ENCODE data around the gene FBXW5.

FBXW5 gene

DNA sequence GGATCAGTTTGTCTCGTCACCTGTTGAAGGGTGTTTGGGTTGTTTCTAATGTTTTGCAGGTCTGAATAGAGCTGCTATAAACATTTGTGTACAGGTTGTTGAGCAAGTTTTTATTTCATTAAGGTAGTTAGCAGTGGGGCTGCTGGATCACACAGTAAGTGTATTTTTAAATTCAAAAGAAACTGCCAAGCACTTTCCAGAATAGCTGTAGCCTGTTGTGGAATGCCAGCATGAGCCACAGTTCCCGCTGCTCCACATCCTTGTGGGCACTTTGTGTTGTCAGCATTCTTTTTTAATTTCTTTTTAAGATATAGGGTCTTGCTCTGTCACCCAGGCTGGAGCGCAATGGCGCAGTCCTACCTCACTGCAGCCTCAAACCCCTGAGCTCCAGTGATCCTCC, 14.5 kb downstream of the FBXW5 start:
- no peak for TF ChIP-seq OSR1 (CRISPR knock-in tag; IDR thresholded peaks at IDR 0.05)
- no peak for ATAC-seq

DNA sequence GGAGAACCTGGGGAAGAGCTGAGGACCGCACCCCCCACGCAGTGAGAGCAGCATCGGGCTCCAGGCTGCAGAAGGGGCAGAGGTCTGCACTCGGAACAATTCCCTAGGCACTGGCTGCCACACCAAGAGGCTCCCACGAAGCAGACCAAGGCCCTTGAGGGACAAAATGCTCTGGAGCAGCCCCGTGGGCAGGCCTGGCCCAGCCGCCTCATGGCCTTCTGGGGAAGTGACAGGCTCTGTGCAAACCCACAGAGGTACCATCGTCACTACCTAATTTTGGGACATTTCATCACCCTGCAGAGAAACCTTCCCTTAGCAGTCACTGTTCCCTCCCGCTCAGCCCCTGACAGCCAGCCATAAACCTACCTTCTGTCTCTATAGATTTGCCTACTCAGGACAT, 15.9 kb downstream of the FBXW5 start:
- no peak; the same call in 2 of the 3 replicates for ATAC-seq
- TF ChIP-seq ESRRG (CRISPR knock-in tag; IDR thresholded peaks at IDR 0.05) (no peak), BACH2 (CRISPR knock-in tag; IDR thresholded peaks at IDR 0.05; ENCODE audit: borderline replicate concordance) (no peak), OSR1 (CRISPR knock-in tag; IDR thresholded peaks at IDR 0.05) (no peak), ZNF565 (CRISPR knock-in tag; conservative IDR thresholded peaks at IDR 0.05; ENCODE audit: low read depth) (no peak), ISL1 (CRISPR knock-in tag; IDR thresholded peaks at IDR 0.05) (no peak), ZC3H10 (CRISPR knock-in tag; IDR thresholded peaks at IDR 0.05) (no peak), ZNF8 (CRISPR knock-in tag; IDR thresholded peaks at IDR 0.05) (no peak), SNAI2 (CRISPR knock-in tag; IDR thresholded peaks at IDR 0.05) (no peak), ZFP30 (CRISPR knock-in tag; IDR thresholded peaks at IDR 0.05) (no peak), RARB (CRISPR knock-in tag; IDR thresholded peaks at IDR 0.05) (no peak), TOX (CRISPR knock-in tag; IDR thresholded peaks at IDR 0.05; ENCODE audit: borderline replicate concordance) (no peak), CSDC2 (CRISPR knock-in tag; IDR thresholded peaks at IDR 0.05) (no peak), ARNTL (CRISPR knock-in tag; IDR thresholded peaks at IDR 0.05; ENCODE audit: borderline replicate concordance, low read depth) (no peak), PPARA (CRISPR knock-in tag; IDR thresholded peaks at IDR 0.05; ENCODE audit: borderline replicate concordance) (no peak), GLIS3 (CRISPR knock-in tag; IDR thresholded peaks at IDR 0.05) (no peak), TCF4 (CRISPR knock-in tag; IDR thresholded peaks at IDR 0.05; ENCODE audit: borderline replicate concordance) (no peak)
- TF ChIP-seq, protein P1, sequence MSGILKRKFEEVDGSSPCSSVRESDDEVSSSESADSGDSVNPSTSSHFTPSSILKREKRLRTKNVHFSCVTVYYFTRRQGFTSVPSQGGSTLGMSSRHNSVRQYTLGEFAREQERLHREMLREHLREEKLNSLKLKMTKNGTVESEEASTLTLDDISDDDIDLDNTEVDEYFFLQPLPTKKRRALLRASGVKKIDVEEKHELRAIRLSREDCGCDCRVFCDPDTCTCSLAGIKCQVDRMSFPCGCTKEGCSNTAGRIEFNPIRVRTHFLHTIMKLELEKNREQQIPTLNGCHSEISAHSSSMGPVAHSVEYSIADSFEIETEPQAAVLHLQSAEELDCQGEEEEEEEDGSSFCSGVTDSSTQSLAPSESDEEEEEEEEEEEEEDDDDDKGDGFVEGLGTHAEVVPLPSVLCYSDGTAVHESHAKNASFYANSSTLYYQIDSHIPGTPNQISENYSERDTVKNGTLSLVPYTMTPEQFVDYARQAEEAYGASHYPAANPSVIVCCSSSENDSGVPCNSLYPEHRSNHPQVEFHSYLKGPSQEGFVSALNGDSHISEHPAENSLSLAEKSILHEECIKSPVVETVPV (CRISPR knock-in tag; IDR thresholded peaks at IDR 0.05): no peak
- TF ChIP-seq, protein P2, sequence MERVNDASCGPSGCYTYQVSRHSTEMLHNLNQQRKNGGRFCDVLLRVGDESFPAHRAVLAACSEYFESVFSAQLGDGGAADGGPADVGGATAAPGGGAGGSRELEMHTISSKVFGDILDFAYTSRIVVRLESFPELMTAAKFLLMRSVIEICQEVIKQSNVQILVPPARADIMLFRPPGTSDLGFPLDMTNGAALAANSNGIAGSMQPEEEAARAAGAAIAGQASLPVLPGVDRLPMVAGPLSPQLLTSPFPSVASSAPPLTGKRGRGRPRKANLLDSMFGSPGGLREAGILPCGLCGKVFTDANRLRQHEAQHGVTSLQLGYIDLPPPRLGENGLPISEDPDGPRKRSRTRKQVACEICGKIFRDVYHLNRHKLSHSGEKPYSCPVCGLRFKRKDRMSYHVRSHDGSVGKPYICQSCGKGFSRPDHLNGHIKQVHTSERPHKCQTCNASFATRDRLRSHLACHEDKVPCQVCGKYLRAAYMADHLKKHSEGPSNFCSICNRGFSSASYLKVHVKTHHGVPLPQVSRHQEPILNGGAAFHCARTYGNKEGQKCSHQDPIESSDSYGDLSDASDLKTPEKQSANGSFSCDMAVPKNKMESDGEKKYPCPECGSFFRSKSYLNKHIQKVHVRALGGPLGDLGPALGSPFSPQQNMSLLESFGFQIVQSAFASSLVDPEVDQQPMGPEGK (CRISPR knock-in tag; IDR thresholded peaks at IDR 0.05; ENCODE audit: borderline replicate concordance): no peak
- TF ChIP-seq, protein P3, sequence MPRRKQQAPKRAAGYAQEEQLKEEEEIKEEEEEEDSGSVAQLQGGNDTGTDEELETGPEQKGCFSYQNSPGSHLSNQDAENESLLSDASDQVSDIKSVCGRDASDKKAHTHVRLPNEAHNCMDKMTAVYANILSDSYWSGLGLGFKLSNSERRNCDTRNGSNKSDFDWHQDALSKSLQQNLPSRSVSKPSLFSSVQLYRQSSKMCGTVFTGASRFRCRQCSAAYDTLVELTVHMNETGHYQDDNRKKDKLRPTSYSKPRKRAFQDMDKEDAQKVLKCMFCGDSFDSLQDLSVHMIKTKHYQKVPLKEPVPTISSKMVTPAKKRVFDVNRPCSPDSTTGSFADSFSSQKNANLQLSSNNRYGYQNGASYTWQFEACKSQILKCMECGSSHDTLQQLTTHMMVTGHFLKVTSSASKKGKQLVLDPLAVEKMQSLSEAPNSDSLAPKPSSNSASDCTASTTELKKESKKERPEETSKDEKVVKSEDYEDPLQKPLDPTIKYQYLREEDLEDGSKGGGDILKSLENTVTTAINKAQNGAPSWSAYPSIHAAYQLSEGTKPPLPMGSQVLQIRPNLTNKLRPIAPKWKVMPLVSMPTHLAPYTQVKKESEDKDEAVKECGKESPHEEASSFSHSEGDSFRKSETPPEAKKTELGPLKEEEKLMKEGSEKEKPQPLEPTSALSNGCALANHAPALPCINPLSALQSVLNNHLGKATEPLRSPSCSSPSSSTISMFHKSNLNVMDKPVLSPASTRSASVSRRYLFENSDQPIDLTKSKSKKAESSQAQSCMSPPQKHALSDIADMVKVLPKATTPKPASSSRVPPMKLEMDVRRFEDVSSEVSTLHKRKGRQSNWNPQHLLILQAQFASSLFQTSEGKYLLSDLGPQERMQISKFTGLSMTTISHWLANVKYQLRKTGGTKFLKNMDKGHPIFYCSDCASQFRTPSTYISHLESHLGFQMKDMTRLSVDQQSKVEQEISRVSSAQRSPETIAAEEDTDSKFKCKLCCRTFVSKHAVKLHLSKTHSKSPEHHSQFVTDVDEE (CRISPR knock-in tag; IDR thresholded peaks at IDR 0.05): no peak
- TF ChIP-seq, protein P4, sequence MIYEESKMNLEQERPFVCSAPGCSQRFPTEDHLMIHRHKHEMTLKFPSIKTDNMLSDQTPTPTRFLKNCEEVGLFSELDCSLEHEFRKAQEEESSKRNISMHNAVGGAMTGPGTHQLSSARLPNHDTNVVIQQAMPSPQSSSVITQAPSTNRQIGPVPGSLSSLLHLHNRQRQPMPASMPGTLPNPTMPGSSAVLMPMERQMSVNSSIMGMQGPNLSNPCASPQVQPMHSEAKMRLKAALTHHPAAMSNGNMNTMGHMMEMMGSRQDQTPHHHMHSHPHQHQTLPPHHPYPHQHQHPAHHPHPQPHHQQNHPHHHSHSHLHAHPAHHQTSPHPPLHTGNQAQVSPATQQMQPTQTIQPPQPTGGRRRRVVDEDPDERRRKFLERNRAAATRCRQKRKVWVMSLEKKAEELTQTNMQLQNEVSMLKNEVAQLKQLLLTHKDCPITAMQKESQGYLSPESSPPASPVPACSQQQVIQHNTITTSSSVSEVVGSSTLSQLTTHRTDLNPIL (CRISPR knock-in tag; IDR thresholded peaks at IDR 0.05; ENCODE audit: low read depth): no peak

DNA sequence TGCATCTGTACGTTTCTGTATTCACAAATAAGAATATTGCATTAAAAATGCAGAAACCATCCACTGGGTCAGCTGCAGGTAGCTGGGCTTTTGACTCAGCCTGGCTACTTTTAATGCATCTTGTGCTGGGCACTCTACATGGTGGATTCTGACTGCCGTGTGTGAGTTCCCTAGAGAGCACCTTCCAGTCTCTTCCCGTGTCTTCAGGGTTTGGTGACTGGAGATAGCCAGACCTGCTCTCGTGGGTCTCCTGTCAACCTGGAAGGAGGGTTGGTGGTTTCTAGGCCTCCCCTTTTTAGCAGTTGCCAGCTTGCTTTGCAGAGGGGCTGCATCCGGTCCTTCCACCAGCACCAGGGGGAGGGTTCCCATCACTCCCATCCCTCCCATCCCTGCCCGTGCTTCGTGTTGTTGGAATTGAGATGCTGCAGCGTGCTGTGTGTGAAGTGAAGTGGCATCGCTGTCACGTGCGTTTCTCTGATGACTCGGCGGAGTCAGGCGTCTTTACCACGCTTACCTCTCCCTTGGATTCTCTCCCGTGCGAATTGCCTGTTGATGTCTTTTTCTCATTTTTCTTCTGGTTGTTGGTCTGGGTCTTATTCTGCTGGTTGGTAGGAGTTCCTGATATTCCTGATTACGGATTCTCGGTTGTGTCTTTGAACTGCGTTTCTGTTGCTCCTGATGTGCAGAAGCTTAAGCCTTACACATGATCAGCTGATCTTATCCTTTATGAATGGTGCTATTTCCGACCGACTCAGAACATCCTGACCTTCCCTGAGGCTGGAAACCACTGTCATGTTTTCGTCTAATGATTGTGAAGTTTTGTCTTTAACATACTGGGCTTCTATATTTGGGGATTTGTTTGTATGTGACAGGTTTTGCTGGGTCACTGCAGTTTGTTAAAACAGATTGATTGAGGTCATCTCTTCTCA, 16.9 kb downstream of the FBXW5 start:
- peak; percentile 16; the same call in 1 of the 3 replicates for ATAC-seq
- no peak for TF ChIP-seq ISL1 (CRISPR knock-in tag; IDR thresholded peaks at IDR 0.05)
- no peak for TF ChIP-seq CSDC2 (CRISPR knock-in tag; IDR thresholded peaks at IDR 0.05)
- no peak for TF ChIP-seq ZFP3 (CRISPR knock-in tag; IDR thresholded peaks at IDR 0.05)
- TF ChIP-seq RARB (CRISPR knock-in tag; IDR thresholded peaks at IDR 0.05): no peak
- TF ChIP-seq ZNF565 (CRISPR knock-in tag; conservative IDR thresholded peaks at IDR 0.05; ENCODE audit: low read depth): no peak
- TF ChIP-seq, protein P5, sequence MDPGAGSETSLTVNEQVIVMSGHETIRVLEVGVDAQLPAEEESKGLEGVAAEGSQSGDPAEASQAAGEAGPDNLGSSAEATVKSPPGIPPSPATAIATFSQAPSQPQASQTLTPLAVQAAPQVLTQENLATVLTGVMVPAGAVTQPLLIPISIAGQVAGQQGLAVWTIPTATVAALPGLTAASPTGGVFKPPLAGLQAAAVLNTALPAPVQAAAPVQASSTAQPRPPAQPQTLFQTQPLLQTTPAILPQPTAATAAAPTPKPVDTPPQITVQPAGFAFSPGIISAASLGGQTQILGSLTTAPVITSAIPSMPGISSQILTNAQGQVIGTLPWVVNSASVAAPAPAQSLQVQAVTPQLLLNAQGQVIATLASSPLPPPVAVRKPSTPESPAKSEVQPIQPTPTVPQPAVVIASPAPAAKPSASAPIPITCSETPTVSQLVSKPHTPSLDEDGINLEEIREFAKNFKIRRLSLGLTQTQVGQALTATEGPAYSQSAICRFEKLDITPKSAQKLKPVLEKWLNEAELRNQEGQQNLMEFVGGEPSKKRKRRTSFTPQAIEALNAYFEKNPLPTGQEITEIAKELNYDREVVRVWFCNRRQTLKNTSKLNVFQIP (CRISPR knock-in tag; IDR thresholded peaks at IDR 0.05; ENCODE audit: borderline replicate concordance, low read depth): no peak
- no peak for TF ChIP-seq ESRRG (CRISPR knock-in tag; IDR thresholded peaks at IDR 0.05)
- TF ChIP-seq ZNF8 (CRISPR knock-in tag; IDR thresholded peaks at IDR 0.05): no peak
- no peak for TF ChIP-seq ZFP30 (CRISPR knock-in tag; IDR thresholded peaks at IDR 0.05)
- TF ChIP-seq, protein P3 (CRISPR knock-in tag; IDR thresholded peaks at IDR 0.05): no peak
- no peak for TF ChIP-seq BACH2 (CRISPR knock-in tag; IDR thresholded peaks at IDR 0.05; ENCODE audit: borderline replicate concordance)
- TF ChIP-seq, protein P1 (CRISPR knock-in tag; IDR thresholded peaks at IDR 0.05): no peak

Measured in SK-N-SH treated with all-trans-retinoic acid at 6 μM for 48 hours (cell line).